HG03196 (cell line): ENCODE data around the gene FGFR3.
A peak's percentile ranks its signal among the peaks of the same experiment; 100 is the strongest.
"Not testable (repeated sequence)": the region's sequence is repeated elsewhere in the genome, so short reads cannot be mapped to it uniquely, and the experiment has no call there.

Experiments
- ATAC-seq: cut with Tn5 transposase; IDR thresholded peaks from one replicate; pipeline ENCODE4 v1.9.1; 2021; ENCODE audit not compliant: unreplicated experiment

The FGFR3 gene

DNA sequence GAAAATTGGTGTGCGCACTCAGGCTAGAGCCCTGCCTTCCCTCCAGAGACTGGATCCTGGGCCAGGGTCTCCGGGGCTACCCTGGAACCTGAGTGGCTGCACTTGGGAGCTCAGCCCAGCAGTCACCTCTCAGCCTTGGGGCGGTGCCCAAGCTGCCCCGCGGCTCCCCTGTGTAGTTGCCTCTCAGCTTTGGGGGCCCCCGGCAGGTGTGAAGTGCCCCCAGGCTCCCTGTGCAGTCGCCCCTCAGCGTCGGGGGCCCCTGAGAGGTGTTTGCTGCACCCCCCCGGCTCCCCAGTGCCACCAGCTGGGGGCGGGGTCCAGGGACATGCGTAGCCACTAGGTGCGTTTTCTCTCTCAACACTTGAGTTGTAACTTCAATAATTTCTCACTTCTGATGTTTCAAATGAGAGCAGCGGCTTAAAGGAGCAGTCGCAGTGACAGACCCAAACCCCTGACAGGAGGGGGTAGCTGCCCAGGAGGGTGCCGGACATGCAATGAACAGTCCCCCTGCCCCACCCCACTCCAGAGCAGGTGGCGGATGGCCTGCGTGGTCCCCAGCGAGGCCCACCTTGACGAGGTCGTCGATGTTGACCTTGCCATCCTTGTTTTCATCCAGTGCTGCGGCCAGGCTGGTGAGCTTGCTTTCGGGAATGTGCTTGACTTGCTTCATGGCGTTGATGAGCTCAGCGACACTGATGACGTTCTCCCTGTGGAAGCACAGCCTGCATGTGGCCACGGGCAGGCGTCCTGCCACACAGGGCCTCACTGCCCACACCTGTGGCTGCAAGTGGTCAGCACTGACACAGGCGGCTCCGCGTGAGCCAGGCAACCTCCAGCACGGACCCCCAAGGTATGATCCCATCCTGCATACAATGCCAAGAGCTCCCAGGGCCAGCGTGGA is 22.3 kb downstream of the FGFR3 start:
- no peak for ATAC-seq

DNA sequence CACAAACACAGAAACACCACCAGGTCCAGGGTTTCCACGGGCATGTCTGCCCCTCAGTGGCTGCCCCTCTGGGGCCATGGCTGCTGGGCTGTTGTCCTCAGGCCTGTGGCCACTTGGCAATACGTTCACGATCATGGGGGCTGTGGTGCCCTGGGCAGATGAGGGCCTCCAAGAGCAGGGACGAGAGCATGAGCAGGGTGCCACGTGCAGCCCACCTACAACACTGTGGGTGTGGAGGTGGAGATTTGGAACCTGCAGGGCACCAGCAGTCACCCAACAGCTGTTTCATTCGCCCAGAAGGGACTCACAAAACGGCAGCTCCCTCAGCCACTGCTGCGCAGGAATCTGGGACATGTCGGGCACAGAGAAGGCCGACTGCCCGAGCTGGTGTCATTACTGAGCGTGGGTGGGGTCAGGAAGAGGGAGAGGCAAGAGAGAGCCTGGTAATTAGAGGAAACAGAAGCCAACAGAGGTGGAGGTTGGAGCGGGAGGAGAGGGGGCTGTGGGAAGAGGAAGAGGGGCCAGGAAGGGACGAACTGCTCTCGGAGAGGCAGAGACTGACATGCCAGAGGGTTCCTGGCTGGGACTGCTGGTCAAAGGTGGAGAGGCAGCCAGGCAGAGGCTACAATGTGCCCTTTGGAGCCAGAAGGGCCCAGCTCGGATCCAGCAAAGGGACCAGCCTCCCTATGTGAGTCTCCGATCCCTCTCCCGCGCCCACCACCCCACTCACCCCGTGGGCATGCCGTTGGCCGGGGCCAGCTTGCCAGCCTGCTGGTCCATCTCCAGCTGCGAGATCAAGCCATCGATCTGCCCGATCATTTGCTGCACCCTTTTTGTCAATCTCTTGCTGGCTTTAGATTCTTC is 23.1 kb downstream of the FGFR3 start:
- ATAC-seq = no peak

DNA sequence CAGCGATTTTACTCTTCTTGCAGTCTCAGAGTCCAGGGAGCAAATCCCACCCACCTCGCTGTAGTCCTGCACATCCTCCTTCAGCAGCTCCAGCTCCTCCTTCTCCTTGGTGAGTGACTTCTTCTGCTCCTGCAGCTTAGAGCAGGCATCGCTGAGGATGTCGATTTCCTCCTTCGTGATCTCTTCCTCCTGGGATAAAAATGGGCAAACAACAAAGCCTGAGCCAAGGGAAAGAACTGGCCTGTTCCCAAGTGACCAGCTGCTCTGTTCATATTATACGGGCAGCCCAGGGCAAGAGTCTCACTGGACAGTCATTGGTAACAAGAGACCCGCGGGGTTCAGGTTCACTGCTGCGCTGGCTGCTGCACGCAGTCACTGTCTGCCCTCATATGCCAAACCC is 26.2 kb downstream of the FGFR3 start:
- no peak for ATAC-seq

DNA sequence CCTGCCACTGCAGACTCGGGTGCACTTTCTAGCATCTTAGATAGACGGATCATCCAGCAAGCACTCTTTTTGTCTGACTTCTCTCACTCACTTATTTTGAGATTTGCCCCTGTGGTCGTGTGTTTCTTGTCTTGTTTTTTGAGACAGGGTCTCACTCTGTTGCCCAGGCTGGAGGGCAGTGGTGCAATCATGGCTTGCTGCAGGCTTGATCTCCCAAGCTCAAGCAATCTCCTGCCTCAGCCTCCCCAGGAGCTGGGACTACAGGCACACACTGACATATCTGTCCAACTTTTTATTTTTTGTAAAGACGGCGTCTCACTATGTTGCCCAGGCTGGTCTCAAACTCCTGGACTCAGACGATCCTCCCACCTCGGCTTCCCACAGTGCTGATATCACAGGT is 26.7 kb downstream of the FGFR3 start:
- ATAC-seq = no peak

DNA sequence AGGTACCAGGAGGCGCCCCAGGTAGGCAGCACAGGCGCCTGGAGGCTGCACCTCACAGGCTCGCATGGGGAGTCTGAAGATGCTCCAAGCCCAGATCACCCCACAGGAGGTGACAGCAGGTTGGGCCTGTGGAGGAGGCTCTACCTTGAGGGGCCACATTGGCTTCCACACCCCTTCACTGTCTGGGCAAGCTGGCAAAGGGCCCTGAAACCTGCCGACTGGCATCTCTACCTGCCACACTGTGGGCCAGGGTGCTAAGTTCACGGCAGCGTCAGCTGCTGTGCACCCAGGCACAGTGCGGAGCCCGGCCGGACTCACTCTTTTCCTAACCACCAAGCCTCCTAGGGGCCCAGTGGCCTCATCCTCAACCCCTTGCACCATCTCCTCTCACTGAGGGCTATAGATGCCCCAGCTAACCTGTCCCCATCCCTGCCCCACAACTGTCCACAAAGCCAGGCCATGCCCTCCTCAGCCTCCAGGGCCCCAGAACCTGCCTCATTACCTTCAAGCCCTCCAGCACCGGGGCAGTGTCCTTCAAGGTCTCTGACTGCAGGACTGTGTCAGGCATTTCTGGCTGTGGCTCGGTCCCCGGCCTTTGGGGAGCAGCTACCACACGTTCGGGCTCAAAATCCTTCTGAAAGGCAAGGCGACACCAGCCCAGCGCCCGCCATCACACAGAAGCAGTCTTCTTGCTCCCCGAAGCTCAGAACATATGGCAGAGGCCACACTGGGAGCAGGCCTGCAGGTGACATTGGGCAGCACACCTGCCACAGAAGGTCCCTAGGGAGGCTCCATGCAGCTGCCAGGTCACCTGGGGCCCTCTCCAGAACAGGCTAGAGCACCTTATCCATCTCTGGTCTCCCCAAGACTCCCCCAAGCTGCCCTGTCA is 28.8 kb downstream of the FGFR3 start:
- ATAC-seq = no peak

DNA sequence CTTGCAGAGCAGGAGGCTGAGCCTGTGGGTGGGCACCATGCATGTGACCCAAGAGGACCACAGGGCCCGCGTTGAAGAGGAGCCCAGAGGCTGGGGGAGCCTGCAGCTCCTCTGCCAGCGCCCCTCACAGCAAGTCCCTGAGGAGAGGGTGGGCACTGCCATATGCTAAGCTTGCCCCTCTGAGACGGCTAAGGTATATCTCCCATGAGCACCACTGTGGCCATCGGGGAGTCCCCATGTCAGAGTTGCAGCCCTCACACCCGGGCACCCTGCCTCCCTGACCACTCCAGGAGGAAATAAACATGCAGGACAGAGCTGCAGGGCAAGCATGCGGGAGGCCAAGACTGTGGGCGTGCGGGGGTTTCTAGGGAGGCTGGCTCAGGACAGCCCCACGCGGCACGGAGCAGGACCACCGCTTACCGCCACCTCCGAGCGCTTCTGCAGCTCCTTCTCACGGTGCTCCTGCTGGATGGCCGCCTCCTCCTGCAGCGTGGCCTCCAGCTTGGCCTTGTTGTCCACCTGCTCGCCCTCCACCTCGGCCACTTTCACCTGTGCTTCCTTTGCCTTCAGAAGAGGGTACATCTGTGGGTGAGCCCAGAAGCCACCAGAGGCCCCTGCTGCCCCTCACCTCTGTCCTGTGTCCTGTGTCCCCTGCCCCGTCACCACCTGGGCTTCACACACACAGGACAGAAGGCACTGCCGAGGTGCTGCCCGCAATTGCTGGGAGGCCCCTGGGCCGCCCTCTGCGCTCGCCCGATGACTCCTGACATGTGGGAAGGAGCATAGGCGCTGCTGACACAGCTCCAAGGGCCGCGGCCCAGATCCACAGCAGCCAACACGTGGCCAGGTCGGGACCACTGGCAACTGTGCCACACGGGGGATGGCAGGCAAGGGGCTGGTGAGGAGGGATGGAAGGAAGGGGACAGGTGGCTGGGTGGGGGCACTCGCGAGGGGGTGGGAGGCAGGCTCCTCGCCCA is 29.8 kb downstream of the FGFR3 start:
- ATAC-seq = no peak

DNA sequence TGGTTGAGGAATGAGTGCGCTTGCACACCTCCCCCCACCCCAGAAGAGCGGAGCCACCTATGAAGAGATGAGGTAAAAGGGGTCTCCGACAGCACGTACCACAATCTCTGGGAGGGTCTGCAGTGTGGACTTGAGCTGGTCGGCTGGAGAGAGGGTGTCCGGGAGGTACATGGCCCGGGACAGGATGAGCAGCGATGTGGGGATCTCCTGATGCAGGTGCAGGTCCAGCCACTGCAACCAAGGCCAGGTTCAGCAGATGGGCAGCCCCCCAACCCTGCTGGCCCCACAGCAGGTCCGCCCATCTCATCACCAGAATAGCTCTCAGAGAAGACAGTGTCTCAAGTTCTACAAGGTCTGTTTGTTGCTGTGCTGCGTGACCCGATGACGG is 30.4 kb downstream of the FGFR3 start:
- ATAC-seq = no peak

DNA sequence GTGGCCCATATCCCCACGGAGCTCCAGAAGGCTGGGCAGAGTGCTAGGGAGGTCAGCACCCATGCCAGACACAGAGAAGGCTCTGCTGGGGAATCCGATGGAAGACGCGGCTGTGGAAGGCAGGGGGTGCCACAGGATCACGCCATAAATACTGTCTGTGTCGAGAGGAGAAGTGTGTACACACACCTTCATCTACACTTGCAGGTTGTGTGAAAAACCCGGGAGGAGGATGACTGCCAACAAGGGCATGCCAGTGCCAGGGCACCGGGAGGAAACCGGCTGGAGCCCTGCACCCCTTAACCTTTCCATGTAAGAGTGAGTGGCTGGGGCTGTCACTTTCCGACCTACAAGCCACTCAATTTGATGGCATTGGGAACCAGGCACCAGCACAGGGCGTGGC is 31.7 kb downstream of the FGFR3 start:
- ATAC-seq = no peak

DNA sequence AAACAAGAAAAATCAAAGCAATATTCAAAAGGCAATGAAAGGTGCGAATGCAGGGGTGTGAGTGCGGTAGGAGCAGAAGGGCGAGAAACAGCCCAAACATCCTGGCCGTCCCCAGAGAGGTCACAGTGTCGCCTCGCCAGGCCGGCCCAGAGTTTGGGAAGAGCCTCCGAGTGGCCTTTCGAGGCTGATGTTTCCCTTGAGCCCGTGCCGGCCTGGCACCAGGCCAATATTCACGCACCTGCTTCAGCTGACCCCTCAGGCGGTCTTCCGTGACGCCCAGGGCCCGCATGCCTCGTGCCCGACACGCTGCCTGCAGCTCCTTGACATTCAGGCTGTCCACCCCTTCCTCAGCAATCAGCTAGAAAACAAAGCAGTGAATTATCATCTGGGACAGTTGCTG is 32.2 kb downstream of the FGFR3 start:
- ATAC-seq = no peak

DNA sequence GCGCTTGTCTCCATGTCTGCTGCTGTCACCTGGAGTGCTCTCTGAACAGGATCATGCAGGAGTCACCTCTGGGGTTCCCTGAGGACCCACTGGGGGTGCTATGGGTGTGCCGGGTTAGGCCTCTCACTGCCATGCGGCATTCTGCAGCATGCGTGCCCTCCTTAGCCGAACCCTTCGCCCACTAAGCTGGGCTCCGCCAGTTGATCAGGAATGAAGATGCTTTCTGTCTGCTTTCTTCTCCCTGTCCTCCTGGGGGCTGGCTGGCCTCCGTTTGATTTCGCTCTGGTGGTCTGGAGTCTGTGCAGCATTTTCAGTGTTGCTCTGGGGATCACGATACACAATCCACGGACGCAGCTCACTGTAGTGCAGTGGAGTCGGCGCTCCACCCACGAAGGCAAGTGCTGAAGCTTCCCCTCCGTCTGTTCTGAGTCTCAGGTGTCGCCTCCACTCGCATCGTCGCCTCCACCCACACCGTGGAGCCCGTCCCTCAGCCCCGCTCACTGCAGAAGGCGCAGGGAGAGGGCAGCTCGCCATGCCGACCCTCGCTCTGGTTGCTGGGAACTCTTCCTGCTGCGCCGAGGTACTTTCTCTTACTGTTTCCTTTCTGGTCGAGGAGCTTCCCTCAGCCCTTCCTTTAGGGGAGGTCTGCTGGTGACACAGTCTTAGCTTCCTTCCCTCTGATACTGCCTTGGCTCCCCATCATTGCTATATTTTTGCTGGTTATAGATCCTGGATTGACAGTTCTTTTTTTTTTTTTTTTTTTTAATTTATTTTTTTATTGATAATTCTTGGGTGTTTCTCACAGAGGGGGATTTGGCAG is 33.6 kb downstream of the FGFR3 start:
- ATAC-seq = no peak

DNA sequence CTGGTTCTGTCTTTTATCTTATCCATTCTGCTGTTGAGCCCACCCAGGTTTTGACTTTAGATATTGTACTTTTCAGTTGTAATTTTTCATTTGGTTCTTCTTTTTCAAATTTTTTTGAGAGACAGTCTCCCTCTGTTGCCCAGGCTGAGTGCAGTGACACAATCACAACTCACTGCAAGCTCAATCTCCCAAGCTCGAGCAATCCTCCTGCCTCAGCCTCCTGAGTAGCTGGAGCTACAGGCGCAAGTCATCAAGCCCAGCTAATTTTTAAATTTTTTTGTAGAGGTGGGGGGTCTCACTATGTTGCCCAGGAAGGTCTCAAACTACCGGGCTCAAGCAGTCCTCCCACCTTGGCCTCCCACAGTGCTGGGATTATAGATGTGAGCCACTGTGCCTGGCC is 37.1 kb downstream of the FGFR3 start:
- no peak for ATAC-seq

DNA sequence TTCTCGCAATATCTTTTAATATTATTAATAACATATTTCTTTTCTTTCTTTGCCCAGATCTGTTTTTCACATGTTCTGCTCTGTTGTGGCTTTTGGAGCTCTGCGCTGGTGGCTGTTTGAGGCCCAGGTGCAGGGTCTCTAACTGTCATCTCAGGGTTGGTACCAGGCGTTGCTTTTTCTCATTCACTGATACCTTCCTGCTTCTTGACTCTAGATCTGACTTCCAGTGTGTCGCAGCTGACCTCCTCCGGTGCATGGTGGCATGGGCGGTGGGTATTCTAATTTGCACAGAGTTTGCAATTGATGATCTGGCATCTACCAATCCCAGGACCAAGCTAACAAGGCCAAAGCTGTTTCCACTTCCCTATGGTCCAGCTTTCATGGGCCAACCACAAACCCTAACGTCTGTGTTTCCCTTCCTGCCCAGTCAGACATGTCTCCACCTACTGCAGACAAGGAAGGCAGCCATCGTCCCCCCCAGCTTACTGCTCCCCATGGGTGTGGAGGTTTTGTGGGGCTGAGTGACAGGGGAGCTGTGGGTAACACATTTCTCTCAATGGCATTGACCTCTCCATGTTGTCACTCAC is 37.6 kb downstream of the FGFR3 start:
- ATAC-seq = no peak

DNA sequence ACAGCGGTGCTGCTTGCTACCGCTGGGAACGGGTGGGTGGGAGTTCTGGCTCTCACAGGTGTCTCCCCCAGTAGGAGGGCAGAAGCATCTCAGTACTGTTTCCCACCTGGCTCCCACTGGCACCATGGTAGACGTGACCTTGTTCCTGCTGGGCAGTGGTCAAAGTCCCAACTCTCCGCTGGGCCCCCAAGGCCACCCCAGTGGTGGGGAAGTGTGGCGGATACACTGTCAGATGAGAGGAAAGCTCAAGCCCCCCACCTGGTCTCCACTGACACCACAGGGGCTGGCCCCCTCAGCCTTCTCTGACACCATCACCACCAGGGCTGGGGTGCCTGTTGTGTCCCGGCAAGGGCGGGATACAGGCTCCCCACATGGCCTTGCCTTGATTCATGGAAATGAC is 38.2 kb downstream of the FGFR3 start:
- no peak for ATAC-seq

DNA sequence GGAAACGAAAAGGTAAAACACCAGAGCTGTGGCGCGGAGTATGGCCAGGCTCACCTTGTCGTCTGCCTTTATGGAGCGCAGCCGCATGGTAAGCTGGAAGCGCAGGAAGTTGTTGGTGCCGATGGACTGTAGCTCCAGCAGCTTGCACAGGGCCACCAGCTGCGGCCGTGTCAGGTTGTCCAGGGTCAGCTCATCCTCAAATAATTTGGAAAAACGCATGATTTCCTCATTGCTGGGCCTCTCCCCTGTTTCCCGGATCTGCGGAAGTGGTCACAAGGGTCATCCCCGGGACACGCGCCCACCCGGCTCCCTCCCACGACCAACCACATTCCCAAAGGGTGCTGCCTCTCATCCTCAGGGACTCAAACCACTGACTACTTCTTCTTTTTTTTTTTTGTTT is 39.6 kb downstream of the FGFR3 start:
- no peak for ATAC-seq

DNA sequence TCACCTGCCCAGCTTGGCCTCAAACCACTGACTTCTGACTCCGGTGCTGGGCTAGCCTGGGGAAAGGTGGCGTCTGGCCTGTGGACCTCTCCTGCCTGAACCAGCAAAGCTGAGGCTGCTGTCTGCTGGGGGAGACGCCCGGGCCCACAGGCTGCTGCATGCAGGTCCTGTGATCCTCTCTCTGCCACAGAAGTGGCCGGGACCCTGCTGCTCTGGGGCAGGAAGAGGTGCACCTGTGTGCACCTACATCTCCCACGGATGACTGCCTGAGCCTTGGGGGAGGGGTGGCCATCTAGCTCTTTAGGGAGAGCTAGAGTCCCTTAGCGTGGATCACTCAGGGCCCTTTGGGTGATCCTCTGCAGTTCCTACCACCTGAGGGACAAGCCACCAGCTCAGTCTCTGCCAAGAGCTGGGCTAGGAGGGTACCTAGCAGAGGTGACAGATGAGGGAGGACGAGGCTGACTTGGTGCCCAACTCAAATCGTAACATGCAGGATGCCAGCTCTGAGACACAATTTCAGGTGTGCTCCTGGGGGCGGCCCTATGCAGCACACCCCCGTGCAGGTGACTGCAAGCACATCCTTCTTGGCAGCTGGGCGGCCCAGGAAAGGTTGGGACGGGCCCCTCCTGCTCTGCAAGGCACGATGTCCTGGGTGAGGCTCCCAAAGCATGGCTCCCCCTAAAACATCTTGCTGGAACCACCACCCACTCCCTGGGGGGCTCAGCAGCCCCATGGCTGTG is 40.4 kb downstream of the FGFR3 start:
- no peak for ATAC-seq

DNA sequence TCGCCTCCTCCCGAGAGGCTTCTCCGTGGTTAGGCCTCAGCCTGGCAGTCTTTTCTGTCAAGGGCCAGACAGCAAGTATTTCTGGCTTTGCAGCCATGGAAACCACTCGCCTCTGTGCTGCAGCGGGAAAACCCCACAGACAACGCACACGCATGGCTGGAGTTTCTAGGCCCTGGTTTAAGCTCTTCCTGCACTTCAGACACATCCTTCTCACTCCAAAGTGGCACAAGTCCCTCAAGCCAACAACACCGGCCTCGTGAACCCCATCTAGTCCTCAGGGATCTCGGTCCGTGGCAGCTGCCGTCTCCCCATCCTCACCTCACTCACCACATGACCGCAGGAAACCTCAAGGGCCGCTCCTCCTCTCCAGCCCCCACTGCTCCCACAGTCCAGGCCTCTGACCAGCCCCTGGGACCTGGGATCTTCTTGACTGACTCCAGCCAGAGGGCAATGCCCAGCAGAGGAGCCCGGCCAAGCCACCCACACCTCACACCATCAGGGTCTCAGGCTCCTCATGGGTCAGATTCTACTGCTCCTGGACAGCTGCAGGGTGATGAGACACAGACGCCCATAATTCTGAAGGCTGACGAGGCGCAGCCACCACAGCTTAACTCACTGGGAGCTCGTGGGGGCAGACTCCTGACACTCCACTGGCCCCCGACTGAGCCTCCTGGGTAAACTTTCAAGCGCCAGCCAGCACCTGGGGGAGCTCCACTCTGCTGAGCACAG is 41.1 kb downstream of the FGFR3 start:
- peak; percentile 53 for ATAC-seq

DNA sequence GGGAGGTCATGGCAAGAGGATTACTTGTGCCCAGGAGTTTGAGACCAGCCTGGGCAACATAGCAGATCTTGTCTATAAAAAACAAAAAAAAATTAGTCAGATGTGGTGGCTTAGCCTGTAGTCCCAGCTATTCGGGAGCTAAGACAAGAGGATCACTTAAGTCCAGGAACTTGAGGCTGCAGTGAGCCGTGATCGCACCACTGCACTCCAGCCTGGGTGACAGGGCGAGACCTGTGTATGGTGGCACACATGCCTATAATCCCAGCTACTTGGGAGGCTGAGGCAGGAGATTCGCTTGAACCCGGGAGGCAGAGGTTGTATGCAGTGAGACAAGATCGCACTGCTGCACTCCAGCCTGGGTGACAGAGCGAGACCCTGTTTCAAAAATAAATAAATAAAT is 42.7 kb downstream of the FGFR3 start:
- ATAC-seq = not testable (repeated sequence)
